ENCODE results near the gene ANO5. TPM values are rescaled to one million over a fixed set of nuclear protein-coding genes. Genes with fewer than 3 reads are reported as not detected.

Gene ANO5
- total RNA-seq, 4 donors from 2014 or later: 3.3 to 12.6 (median 6.5) TPM

GRCh38 chr11:22162756-22163155 lies 30.1 kb upstream of the ANO5 start:
- Histone ChIP-seq H3K36me3 (no peaks in the 10 kb centered on the region), H3K9me3 (no peaks in the 10 kb centered on the region), H3K27ac (no peak overlapping the region), H3K4me1 (no peaks in the 10 kb centered on the region), H3K4me3 (no peak overlapping the region), H3K27me3 (no peaks in the 10 kb centered on the region)
- TF ChIP-seq CTCF (IDR thresholded peaks at IDR 0.05): no peak
- TF ChIP-seq POLR2A (IDR thresholded peaks at IDR 0.05): no peak
- no peak for DNase-seq

GRCh38 chr11:22163394-22163797 lies 29.5 kb upstream of the ANO5 start:
- Histone ChIP-seq H3K4me3 (no peak overlapping the region), H3K27me3 (no peaks in the 10 kb centered on the region), H3K36me3 (no peaks in the 10 kb centered on the region), H3K9me3 (no peaks in the 10 kb centered on the region), H3K27ac (no peak overlapping the region), H3K4me1 (no peaks in the 10 kb centered on the region)
- DNase-seq: no peak
- TF ChIP-seq CTCF (IDR thresholded peaks at IDR 0.05): no peak
- TF ChIP-seq POLR2A (IDR thresholded peaks at IDR 0.05): no peak

DNA sequence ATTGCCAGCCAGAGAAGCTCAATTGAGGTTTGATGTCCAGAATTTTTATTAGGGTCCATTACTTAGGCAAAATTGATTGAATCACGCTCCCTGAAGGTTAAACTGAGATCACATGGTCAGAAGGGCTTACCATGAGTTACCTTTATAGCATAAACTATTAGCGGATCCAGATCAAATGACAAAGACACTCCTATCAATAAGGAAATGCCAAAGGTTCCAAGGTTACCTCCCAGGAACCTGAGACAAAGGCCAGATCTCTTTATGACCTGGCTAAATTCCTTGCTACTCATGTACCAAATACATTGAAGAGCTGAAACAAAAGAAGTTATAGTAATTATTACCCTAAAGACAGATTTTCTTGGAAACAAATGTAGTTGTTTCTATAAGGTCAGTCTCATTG lies 27.8 kb upstream of the ANO5 start:
- Histone ChIP-seq H3K36me3 (no peaks in the 10 kb centered on the region), H3K4me1 (no peaks in the 10 kb centered on the region), H3K9me3 (no peaks in the 10 kb centered on the region), H3K4me3 (no peak overlapping the region), H3K27ac (no peak overlapping the region), H3K27me3 (no peaks in the 10 kb centered on the region)
- no peak for DNase-seq
- TF ChIP-seq CTCF (IDR thresholded peaks at IDR 0.05): no peak
- TF ChIP-seq POLR2A (IDR thresholded peaks at IDR 0.05): no peak

GRCh38 chr11:22165759-22166513 lies 26.9 kb upstream of the ANO5 start:
- Histone ChIP-seq H3K27ac (no peak overlapping the region), H3K4me1 (no peaks in the 10 kb centered on the region), H3K9me3 (no peaks in the 10 kb centered on the region), H3K4me3 (no peak overlapping the region), H3K27me3 (no peaks in the 10 kb centered on the region), H3K36me3 (no peaks in the 10 kb centered on the region)
- no peak for DNase-seq
- TF ChIP-seq POLR2A (IDR thresholded peaks at IDR 0.05) (no peak), CTCF (IDR thresholded peaks at IDR 0.05) (no peak)

GRCh38 chr11:22169833-22170232 lies 23.1 kb upstream of the ANO5 start:
- no peak overlapping the region for H3K27ac ChIP-seq
- no peaks in the 10 kb centered on the region for H3K36me3 ChIP-seq
- no peaks in the 10 kb centered on the region for H3K9me3 ChIP-seq
- H3K27me3 ChIP-seq: no peaks in the 10 kb centered on the region
- DNase-seq: no peak
- no peaks in the 10 kb centered on the region for H3K4me1 ChIP-seq
- H3K4me3 ChIP-seq: no peak overlapping the region
- TF ChIP-seq CTCF (IDR thresholded peaks at IDR 0.05) (peak in 4 of 6 experiments; percentile 14 to 34 (median 30)), POLR2A (IDR thresholded peaks at IDR 0.05) (no peak)
